ENCODE measurements around the gene FAIM.
"Not testable (repeated sequence)": the region's sequence is repeated elsewhere in the genome, so short reads cannot be mapped to it uniquely, and the experiment has no call there.

Gene FAIM

GRCh38 chr3:138594150-138594934, 14.2 kb upstream of the FAIM start, which contains the start of gene CEP70:
CEP70 (minus strand) TSS chr3:138594260; CDS start chr3:138572927, 21,333 bp downstream.
- ATAC-seq: peak; percentile 97
- peak within 1 kb of the TSS; percentile 99 for H3K4me3 Mint-ChIP-seq
- H3K27me3 Mint-ChIP-seq: no peaks in the 10 kb centered on the region
- no peaks in the 10 kb centered on the region for H3K9me3 Mint-ChIP-seq
- H3K36me3 Mint-ChIP-seq: no peaks in the 10 kb centered on the region
- peaks cover 14% of the 10 kb centered on the region for H3K4me1 Mint-ChIP-seq
- H3K27ac Mint-ChIP-seq: peak within 1 kb of the TSS; percentile 92

DNA sequence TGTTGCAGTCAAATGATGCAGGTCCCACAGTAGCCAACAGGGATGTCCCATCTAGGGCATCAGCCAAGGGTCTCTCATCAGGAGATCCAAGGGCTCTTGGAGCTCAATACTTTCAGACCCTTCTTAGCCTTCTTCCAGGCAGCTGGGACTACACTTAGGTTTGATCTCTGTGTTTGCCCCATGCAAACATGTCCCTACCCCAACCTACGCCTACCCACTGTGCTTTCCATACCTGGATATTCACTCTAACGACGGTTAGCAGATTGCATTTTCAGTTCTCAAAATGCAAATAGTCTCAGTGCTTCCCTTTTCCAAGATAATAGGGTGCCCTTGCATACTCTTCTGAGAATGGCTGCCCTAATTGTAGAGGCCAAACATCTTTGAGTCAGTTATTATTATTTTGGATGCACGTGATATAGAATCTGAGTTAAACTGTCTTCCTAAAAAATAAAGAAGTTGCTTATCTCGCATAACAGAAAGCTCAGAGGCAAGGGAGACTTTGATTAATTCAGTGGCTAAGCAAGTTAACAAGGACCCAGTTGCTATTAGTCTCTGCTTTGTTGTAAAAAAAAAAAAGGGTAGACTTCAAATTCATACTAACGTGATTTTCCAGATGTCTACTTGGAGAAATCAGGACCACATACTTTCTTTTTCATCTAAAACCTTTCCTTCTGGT, 13.5 kb upstream of the FAIM start:
- peak overlapping the region; percentile 99 for H3K4me3 Mint-ChIP-seq
- H3K27ac Mint-ChIP-seq: peak overlapping the region; percentile 92
- no peaks in the 10 kb centered on the region for H3K9me3 Mint-ChIP-seq
- H3K36me3 Mint-ChIP-seq: no peaks in the 10 kb centered on the region
- ATAC-seq: no peak
- H3K27me3 Mint-ChIP-seq: no peaks in the 10 kb centered on the region
- peaks cover 14% of the 10 kb centered on the region for H3K4me1 Mint-ChIP-seq

DNA sequence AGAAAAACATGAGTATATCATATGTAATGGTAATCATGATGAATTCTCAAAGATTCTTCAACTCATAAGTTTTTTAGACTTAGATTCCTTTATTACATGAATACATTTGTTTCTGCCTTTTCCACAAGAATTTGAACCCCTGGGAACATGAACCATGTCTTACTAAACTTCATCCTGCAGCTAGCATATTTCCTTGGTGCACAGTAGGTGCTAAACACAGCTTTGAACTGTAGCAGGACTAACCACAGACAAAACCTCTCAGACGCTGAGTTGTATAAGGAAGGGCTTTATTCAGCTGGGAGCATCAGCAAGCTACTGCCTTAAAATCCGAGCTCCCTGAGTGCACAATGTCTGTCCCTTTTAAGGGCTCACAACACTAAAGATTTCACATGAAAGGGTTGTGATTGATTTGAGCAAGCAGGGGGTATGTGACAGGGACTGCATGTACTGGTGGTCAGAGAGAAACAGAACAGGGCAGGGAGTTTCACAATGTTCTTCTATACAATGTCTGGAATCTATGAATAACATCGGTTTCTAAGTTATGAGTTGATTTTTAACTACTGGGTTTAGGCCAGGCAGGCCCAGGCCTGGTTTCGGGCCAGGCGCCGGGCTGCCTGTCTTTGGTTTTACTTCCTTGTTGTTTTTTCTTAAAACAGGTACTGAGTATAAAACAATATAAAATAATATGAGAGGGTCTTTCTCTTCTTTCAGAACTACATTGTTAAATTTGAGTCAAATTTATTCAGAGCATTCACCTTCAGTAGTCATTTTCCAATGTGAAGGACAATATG, 11.2 kb upstream of the FAIM start:
- H3K27ac Mint-ChIP-seq, ATAC-seq, H3K9me3 Mint-ChIP-seq, H3K27me3 Mint-ChIP-seq, H3K4me3 Mint-ChIP-seq: not testable (repeated sequence)
- Mint-ChIP-seq H3K36me3 (peaks cover 13% of the 10 kb centered on the region), H3K4me1 (peaks cover 14% of the 10 kb centered on the region)

- ATAC-seq: no peak
- peaks cover 11% of the 10 kb centered on the region for H3K4me1 Mint-ChIP-seq
- H3K27ac Mint-ChIP-seq: no peak overlapping the region
- no peak overlapping the region for H3K4me3 Mint-ChIP-seq
- no peaks in the 10 kb centered on the region for H3K27me3 Mint-ChIP-seq
- peaks cover 3% of the 10 kb centered on the region for H3K9me3 Mint-ChIP-seq
- H3K36me3 Mint-ChIP-seq: peaks cover 20% of the 10 kb centered on the region
These were observed 10.0 kb upstream of the FAIM start for GRCh38 chr3:138598534-138598933.

- no peaks in the 10 kb centered on the region for H3K27me3 Mint-ChIP-seq
- no peaks in the 10 kb centered on the region for H3K4me1 Mint-ChIP-seq
- peaks cover 3% of the 10 kb centered on the region for H3K9me3 Mint-ChIP-seq
- H3K27ac Mint-ChIP-seq: no peak overlapping the region
- no peak overlapping the region for H3K4me3 Mint-ChIP-seq
- H3K36me3 Mint-ChIP-seq: peaks cover 28% of the 10 kb centered on the region
- ATAC-seq: no peak
These were observed 8.3 kb upstream of the FAIM start for GRCh38 chr3:138600100-138600745.

DNA sequence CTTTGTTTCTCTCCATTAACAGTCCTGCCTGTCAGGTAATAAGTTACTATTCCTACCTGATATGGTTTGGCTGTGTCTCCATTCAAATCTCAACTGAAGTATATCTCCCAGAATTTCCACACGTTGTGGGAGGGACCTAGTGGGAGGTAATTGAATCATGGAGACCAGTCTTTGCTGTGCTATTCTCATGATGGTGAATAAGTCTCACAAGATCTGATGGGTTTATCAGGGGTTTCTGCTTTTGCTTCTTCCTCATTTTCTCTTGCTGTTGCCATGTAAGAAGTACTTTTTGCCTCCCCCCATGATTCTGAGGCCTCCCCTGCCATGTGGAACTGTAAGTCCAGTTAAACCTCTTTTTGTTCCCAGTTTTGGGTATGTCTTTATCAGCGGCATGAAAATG, 6.9 kb upstream of the FAIM start:
- not testable (repeated sequence) for H3K9me3 Mint-ChIP-seq, ATAC-seq, H3K4me3 Mint-ChIP-seq, H3K4me1 Mint-ChIP-seq, H3K27ac Mint-ChIP-seq, H3K27me3 Mint-ChIP-seq
- peaks cover 28% of the 10 kb centered on the region for H3K36me3 Mint-ChIP-seq

DNA sequence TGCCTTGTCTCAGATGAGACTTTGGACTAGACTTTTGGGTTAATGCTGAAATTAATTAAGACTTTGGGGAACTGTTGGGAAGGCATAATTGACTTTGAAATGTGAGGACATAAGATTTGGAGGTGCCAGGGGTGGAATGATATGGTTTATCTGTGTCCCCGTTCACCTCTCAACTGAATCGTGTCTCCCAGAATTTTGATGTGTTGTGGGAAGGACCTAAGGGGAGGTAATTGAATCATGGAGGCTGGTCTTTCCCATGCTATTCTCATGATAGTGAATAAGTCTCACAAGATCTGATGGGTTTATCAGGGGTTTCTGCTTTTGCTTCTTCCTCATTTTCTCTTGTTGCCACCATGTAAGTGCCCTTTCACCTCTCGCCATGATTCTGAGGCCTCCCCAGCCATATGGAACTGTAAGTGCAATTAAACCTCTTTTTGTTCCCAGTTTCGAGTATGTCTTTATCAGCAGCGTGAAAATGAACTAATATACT, 4.4 kb upstream of the FAIM start:
- H3K4me3 Mint-ChIP-seq, H3K4me1 Mint-ChIP-seq, H3K27ac Mint-ChIP-seq, H3K27me3 Mint-ChIP-seq, H3K9me3 Mint-ChIP-seq, ATAC-seq: not testable (repeated sequence)
- peaks cover 28% of the 10 kb centered on the region for H3K36me3 Mint-ChIP-seq

DNA sequence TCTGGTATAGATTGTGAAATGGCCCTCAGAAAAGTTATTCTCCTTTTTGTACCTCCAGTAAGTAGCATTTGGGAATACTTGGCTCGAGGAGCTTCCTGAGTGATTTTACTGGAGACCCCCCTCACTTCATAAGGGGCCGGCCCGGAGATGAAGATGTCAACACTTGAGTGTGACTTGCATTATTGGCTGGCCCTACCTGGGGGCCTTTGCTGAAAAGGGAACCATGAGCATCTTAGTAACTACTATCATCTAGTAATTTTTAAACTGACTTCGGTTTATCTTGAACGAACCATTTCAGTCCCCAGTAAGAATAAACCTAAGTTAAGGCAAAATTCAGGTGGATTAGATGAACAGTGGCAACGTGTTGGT, 1.3 kb downstream of the FAIM start:
- H3K9me3 Mint-ChIP-seq: no peaks in the 10 kb centered on the region
- no peak for ATAC-seq

GRCh38 chr3:138615462-138615861, 6.9 kb downstream of the FAIM start:
- ATAC-seq: no peak
- Mint-ChIP-seq H3K4me1 (peaks cover 8% of the 10 kb centered on the region), H3K36me3 (peaks cover 6% of the 10 kb centered on the region), H3K27me3 (no peaks in the 10 kb centered on the region), H3K9me3 (no peaks in the 10 kb centered on the region), H3K27ac (no peak overlapping the region), H3K4me3 (no peak overlapping the region)

More for the DNA sequence above, 1.3 kb downstream of the FAIM start:
- peak overlapping the region; percentile 87 for H3K4me3 Mint-ChIP-seq
- peaks cover 18% of the 10 kb centered on the region for H3K4me1 Mint-ChIP-seq
- peaks cover 6% of the 10 kb centered on the region for H3K36me3 Mint-ChIP-seq
- peak overlapping the region; percentile 89 for H3K27ac Mint-ChIP-seq
- no peaks in the 10 kb centered on the region for H3K27me3 Mint-ChIP-seq

DNA sequence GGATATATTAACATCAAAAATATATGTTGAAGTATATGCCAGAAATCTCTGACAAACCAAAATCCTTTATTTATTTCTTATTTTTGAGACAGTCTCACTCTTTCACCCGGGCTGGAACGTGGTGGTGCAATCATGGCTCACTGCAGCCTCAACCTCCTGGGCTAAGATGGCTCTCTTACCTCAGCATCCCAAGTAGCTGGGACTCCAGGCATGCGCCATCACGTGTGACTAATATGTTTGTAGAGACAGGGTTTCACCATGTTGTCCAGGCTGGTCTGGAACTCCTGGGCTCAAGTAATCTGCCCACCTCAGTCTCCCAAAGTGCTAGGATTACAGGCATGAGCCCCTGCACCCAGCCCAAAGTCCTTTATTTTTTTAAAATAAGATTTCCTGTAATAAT, 11.9 kb downstream of the FAIM start:
- ATAC-seq: no peak
- Mint-ChIP-seq H3K4me3 (no peak overlapping the region), H3K4me1 (peaks cover 7% of the 10 kb centered on the region), H3K36me3 (peaks cover 37% of the 10 kb centered on the region), H3K9me3 (no peaks in the 10 kb centered on the region), H3K27ac (no peak overlapping the region), H3K27me3 (no peaks in the 10 kb centered on the region)

DNA sequence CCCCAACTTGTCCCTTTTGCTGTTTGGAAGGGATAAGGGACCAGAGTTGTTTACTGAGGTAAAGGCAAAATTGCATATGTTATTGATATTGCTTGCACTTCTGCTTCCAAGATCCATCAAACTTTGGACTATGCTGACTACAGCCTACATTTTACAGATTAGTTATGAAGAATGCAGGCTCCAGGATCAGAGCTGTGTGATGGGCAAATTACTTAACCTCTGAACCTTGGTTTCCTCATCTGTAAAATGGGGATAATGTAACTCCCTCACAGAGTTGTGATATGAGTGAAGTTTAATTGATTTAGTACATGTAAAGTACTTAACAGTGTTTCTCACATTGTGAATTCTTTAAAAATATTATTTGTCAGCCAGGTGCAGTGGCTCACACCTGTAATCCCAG, 15.9 kb downstream of the FAIM start:
- Mint-ChIP-seq H3K9me3 (no peaks in the 10 kb centered on the region), H3K36me3 (peaks cover 62% of the 10 kb centered on the region), H3K27ac (no peak overlapping the region), H3K4me3 (no peak overlapping the region), H3K27me3 (no peaks in the 10 kb centered on the region), H3K4me1 (no peaks in the 10 kb centered on the region)
- no peak for ATAC-seq

- no peak for ATAC-seq
- no peak overlapping the region for H3K27ac Mint-ChIP-seq
- no peaks in the 10 kb centered on the region for H3K27me3 Mint-ChIP-seq
- peaks cover 69% of the 10 kb centered on the region for H3K36me3 Mint-ChIP-seq
- no peaks in the 10 kb centered on the region for H3K9me3 Mint-ChIP-seq
- no peak overlapping the region for H3K4me3 Mint-ChIP-seq
- no peaks in the 10 kb centered on the region for H3K4me1 Mint-ChIP-seq
These were observed 17.3 kb downstream of the FAIM start for GRCh38 chr3:138625707-138626365.

- H3K27me3 Mint-ChIP-seq: no peaks in the 10 kb centered on the region
- ATAC-seq: no peak
- H3K36me3 Mint-ChIP-seq: peaks cover 55% of the 10 kb centered on the region
- H3K27ac Mint-ChIP-seq: no peak overlapping the region
- H3K4me3 Mint-ChIP-seq: no peak overlapping the region
- no peaks in the 10 kb centered on the region for H3K9me3 Mint-ChIP-seq
- no peaks in the 10 kb centered on the region for H3K4me1 Mint-ChIP-seq
These were observed 21.0 kb downstream of the FAIM start for GRCh38 chr3:138629526-138629925.

DNA sequence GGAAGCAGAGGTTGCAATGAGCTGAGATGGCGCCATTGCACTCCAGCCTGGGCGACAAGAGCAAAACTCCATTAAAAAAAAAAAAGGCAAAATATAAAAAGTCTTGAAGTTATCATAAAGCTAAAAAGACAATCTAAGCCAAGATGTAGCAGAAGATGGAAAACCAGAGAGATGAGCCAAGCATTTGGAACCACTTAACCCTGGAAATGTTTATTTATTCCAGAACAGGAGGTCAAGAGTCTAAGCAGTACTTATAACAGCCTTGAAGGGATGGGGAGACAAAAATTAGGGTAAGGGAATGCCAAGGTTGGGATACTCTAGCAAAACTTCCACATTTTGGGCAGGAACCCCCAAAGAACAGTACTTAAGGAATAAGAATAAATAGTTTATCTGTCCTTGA, 30.1 kb downstream of the FAIM start:
- H3K36me3 Mint-ChIP-seq: peaks cover 19% of the 10 kb centered on the region
- H3K27ac Mint-ChIP-seq: no peak overlapping the region
- no peak for ATAC-seq
- no peak overlapping the region for H3K4me3 Mint-ChIP-seq
- H3K27me3 Mint-ChIP-seq: no peaks in the 10 kb centered on the region
- no peaks in the 10 kb centered on the region for H3K4me1 Mint-ChIP-seq
- H3K9me3 Mint-ChIP-seq: peaks cover 29% of the 10 kb centered on the region
